GM21825 (cell line): ENCODE data around the gene LRRC4C.

Source experiments
- ATAC-seq: cut with Tn5 transposase; IDR thresholded peaks from one replicate; pipeline ENCODE4 v1.9.1; 2021; ENCODE audit warnings: mild to moderate bottlenecking, moderate library complexity; ENCODE audit not compliant: unreplicated experiment

LRRC4C gene

DNA sequence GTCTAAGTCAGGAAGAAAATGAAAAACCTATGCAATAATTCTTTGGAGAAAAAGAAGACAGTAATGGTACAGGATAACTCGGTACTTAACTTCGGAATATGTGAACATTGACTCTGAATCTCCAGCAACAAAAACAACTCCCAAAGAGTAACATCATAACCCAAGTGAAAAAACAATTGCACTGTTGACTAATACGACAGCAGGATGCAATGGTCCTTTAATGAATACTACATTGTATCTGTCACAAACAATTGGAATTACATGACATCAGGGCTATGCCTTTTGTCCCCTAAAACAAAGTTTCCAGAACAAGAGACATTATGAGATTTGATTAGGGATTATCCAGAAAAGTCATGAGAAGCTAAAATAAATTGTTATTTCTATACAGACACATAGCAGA lies 1065.9 kb downstream of the LRRC4C start:
- ATAC-seq: no peak

DNA sequence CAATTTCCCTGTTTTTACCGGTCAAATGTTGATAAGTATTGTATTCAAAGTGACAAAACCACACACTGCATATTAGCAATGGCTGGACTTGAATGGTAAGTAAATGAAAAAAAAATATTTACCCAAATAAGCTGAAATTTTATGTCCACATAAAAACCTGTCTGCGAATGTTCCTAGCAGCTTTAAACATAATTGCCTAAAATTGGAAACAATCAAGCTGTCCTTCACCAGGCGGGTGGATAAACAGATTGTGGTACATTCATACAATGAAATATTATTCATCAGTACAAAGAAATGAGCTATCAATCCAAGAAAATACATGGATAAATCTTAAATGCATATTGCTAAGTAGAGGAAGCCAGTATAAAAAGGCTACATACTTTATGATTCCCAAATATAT lies 1067.8 kb downstream of the LRRC4C start:
- no peak for ATAC-seq

DNA sequence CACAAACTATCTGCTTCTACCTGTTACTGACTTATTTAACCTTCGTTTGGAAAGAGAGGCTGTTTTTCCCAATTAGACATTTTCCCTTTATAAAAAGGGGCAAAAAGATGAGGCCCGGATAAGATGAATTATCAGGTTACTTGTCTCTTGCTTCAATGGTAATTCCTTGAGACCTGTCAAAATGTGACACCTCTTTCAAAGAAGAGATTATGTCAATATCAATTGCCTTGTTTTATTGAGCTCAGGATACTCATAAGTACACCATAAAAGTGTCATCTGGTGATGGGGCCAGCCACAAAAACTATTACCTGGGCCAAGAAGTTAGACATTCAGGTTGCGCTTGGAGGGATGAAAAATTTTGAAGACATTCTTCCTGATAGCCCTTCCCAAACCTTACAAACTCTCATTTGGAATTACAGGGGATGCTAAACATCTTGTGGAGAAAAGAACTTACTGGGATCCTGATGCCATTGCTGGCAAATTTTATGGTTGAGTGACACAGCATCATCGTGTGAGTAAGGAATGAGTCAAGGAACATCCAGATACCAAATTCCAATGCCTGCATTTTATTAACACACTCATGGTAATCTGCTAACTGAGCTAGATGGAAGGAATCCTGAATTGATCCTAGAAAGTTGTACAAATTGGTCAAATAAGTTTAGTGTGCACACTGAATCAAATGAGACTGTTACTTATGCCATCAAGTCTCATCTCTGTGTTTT lies 1071.2 kb downstream of the LRRC4C start:
- no peak for ATAC-seq

DNA sequence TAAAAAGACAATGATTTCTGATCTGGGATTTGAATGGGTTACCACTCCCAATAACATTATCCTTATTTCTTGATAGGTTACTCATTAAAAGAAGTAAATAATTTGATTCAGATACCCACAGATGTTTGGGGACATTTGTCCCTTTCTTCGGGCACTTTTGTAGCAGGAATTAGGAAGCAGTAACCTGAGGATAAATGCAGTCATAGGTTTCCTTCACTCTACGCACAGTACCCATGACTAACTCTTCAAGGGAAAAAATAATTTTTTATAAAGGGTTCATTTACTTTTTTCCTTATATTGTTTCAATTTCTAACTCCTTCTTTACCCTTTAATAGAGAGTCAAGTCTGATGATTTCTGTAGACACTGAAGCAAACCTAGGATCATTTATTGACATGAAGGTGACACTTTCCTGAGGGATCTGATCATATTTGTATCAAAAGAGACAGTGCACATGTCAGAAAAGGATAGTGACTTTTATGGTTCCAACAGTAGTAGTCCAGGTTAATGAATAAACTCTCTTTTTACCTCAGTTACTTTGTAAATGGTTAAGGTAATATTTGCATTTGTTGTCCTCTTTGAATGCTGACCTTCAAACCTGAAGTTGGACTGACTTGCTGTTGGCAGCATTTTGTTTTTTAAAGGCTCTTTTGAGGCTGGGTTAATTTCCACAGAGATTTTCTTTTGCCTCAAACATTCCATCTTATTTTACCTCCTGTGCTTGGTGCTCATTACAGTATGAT lies 1072.0 kb downstream of the LRRC4C start:
- ATAC-seq: no peak

DNA sequence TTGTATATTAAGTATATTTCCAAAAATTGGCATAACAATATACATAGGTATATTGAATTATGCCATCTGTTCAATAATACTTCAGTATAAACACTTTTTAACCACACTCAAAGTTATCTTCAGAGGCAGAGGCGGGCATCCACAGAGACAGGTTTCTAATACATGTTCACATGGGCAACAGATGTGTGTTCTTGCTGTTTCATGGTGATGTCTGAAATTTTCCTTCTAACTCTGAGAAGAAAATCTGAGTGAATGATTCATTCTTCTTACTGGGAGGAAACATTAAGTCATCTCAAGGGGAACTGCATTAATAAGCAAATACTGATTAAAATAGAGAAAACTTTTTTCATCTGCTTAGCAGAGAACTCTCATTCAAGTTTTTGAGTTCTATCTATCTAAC lies 1074.5 kb downstream of the LRRC4C start:
- ATAC-seq: no peak

DNA sequence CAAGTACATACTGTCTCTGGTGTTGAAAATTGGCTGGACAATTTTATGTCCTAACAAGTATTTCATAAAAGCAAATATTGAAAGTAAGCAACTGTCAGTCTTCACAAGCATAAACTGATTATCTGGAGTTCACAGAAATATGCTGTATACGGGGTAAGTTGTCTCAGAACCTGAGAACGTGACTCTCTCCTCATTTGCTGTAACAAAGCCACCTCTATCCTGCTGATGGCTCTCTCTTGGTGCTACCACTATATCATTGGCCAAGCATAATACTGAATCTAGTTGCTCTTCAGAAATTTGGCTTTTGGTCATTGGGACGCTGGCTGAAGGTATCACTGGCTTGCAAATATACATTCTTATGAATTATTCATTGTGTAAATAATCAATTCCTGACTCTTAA lies 1078.0 kb downstream of the LRRC4C start:
- ATAC-seq: no peak

DNA sequence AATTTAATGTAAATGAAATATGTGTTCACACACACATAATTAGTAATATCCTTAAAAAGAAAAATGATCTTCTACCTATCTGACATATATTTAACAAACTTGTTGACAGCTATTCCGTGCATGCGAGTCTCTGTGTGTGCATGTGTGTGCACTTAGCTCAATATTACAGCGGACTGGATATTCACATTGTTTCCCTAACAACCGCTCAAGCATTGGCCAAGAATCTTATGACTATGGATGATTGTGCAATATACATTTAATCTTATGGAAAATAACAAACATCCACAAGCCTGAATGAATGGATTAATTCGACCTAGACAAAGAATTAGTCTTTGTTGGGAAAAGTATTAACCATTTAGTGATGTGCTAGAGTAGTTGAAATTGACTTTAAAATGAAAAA lies 1078.6 kb downstream of the LRRC4C start:
- no peak for ATAC-seq

DNA sequence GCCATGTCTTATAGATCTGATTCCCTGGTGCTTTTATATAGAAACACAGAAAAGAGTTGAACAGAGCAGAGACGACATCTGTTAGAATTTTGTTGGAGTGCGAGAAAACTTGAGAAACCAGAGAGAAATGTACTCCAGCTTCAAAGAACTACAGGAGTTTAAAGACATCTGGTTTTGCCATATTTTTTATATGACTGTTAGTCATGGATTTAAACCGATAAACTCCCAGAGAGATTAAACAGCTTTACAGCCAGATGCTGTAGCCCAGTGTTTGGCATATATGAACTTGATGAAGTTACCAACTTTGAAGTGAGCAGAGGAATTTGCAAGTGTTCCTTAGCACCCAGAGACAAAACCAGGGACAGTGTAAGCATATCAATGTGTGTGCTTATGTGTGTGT lies 1083.1 kb downstream of the LRRC4C start:
- no peak for ATAC-seq

DNA sequence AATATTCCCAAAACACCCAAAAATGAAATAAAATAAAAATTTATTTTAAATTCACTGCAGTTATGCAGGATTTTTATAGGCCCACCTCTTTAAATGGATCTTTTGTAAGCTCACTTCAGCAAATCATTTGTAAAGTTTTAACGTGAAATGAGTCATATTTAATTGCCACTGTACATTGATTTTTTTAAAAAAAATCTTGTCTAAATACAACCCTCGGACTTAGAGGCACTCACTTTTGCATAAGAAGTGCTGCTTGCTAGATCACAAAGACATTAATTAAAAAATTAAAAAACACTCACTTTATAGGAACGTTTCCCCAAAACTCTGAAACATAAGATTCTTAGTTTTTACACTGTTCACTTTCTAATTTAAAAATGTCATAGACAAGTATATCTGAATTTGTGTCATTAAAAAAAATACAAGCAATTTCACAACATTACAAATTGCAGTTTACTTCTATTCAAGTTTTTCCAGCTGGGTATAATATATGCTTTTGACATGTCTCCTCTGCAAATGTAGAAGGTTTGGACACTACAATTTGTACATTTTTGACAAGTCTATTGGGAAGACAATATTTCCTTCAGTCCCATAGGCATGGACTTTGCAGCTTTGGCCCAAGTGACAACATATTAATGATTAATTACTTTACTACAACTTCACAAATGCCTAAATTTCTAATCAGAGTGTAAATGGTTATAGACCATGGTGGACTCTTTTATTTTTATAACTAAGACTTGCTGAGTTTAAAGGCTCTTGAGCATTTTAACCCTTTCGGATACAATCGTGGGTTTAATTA lies 1088.4 kb downstream of the LRRC4C start:
- ATAC-seq: no peak

DNA sequence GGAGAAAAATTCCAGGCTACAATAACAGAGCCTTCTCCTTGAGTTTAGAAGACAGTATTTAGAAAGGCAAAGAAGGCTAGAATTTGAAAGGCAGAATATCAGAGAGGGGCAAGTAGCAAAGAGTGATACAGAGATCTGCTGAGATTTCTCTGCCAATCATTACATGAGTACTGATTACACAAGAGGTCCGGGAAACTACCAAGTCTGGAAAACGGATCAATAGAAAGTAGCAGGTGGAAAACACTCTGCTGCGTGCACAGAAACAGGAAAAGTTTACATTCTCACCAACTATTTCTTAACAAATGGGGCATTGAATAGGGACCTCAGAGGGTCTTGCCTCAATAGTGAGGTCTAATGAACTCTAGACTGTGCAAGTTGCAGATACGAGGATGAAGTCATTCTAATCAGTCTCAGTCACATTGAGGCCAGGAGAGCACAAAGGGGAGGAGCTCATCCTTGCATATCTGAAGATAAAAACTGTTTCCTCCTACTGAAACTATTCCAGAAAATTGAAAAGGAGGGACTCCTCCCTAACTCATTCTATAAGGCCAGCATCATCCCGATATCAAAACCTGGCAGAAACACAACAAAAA lies 1099.2 kb downstream of the LRRC4C start:
- ATAC-seq: no peak

DNA sequence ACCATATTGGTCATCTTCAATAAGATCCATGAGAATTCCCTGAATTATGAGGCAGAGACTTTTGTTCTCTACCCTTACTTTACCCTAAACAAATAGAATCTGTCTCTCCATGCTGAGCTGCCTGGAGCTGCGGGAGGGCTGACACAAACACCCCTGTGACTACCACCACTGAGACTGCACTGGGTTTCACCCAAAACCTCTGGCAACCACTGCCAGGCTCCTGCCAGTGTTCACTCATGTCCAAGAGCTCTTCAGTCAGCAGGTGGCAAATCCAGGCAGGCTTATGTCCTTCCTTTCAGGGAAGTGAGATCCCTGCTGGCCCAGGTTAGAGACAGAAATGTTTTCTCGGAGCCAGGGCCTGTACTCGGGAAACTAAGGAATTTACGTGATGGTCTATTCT lies 1105.3 kb downstream of the LRRC4C start:
- no peak for ATAC-seq

DNA sequence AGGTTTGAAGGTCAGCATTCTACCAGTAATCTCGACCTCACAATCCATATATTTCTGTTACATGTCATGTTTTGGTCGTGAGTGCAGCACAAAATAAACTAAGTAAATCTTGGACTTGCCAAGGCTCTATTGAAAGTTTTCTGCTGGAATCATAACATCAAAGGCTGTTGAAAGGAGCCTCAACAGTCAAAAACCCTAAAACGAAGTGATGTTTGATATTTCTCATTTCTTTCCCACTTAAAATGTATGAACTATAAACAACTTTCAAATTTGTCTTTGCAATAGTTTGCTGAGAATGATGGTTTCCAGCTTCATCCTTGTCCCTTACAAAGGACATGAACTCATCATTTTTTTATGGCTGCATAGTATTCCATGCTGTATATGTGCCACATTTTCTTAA lies 1118.5 kb downstream of the LRRC4C start:
- ATAC-seq: no peak

DNA sequence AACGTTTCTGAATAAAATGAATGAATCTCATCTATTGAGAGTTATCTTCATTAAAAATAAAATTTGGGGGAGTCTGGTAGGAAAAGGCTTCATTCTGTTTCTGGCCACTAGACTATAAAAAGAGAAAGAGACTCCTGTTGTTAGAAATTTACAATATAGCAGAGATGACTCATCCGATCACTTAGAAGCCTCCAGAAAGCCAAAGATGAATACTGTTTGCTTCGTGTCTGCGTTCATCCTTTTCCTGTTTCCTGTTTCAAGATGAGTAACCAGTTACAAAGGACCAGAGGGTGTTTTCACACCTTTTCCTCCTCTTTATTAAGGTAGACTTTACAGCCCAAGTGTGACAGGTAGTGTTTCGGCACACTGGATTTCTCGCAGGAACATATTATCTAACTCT lies 1120.7 kb downstream of the LRRC4C start:
- no peak for ATAC-seq

DNA sequence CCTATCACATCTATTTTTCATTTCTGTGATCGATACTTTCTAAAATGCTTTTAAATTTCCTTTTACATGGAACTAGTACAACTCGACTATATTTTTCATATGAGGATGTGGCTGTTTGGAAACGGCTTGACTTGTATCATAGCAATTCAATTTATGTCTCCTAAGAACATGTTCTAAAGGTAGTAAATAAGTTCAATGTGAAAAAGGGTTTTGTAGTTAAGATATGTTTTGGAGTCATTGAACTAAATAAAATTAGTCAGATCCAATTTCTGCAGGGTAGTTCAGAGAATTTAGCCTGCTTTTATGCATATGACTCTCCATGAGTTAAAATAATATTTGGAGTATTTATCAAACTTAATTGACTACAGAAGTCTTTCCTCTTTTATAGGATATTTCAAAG lies 1121.4 kb downstream of the LRRC4C start:
- ATAC-seq: no peak

DNA sequence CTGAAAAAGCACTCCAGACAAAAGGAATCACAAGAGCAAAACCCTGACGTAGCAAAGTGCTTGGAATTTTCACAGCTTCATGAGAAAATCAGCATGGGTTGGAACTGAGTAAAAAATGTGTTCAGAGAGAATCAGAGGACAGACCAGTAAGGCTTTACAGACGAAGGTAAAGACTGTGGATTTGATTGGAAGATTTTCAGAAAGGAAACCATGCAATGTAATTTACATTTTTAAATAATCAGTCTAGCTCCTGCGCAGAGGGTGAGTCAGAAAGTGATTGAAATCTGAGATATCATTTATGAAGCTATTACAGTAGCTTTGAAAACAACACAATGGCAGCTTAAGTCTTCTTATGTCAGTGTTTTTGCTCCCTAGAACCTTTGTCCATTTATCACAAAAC lies 1122.3 kb downstream of the LRRC4C start:
- ATAC-seq: no peak

DNA sequence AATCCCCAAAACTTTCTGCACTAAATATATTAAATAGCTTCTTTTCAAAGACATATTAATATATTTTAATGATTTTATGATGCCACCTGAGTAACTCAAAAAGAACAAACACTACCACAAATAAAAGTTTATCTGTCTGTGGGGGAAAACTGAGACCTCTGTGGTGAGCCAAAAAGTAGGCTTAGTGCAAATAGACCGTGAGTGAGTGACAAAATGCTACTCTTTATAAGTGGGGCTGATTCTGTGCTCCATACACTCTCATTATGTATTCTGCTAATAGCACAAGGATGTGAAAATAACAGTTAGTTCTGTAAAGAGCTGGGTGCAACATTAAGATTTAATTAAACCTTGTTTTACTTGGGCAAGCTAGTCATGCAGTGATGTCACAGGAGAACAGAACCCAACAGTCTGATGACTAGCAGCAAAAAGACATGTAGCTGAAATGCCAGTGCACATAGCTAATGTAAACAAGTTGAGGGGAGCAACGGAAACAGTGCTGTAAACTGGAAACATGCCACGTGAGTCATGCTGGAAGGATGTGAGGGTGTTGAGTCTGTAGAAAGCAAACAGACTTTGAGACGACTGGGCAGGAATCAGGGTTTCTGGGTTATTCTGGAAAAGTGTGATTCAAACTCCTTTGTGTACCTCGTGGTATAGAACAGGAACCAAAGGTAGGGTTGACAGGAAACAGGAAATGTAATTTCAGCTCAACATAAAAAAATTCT lies 1130.4 kb downstream of the LRRC4C start:
- no peak for ATAC-seq

DNA sequence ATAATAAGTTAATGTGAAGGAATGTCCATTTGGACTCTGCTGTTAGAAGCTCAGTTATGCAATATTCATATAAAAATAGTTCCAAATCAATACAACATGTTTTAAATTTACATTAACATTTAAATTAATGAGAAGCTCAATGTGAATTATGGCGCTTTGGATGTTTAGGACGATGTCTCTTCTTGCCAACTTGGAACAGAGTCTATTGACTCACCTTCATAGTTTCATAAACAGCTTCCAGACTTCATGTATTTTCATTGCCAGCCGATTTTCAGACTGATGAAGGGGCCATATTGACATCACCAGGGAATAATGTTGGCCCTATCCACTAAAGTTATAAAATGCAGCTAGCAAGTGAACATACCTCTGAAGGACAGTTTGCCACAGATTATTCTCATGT lies 1136.2 kb downstream of the LRRC4C start:
- ATAC-seq: no peak

DNA sequence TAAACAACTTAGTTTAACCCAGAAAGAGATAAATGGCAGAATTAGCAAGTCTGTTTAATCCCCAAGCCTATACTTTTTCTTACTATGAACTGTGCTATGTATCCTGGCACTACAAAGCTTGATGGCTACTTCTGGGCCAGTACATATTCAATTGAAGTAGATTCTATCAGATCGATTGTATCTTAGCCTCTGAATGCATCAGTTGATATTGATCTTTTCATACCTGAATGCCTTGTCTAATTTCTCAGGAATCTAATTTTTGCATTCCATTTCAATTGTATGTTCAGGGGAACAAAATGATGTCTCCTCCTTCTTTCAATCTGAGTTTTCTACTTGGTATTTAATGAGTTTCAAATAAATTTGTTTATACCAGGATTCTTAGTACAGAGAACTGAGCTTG lies 1137.9 kb downstream of the LRRC4C start:
- ATAC-seq: no peak

DNA sequence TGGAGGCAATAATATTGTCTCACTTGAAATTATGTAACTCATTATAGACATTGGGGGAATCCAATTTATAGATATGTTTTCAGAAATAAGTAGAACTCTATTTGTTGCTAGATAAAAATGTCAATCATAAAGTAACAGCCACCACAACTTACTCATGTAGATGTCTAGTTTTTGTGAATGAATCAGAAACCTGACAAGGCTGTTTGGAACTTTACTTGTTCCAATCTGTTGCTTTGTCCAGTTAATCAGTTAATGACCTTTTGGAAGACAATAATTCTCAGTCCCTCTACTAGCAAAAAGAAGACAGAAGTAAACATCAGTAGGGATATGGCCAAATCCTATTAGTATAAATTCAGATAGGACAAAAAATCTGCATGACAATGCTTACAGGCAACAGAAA lies 1143.3 kb downstream of the LRRC4C start:
- ATAC-seq: no peak

DNA sequence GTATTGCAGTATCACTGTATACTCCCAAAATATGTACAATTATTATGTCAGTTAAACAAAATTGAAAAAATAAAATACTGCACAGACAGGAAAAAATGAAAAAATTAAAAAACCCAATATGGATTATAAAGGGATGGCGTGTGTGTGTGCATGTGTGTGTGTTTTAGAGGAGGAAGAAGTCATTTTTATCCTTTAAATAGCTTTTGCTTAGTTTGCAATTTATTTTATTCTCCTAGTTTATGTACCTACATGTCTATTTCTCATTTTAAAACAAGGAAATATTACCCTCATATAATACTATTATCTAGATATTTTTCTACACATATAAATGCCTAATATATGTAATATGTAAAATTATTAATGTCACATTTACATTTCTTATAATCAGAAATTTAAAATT lies 1144.3 kb downstream of the LRRC4C start:
- ATAC-seq: no peak

DNA sequence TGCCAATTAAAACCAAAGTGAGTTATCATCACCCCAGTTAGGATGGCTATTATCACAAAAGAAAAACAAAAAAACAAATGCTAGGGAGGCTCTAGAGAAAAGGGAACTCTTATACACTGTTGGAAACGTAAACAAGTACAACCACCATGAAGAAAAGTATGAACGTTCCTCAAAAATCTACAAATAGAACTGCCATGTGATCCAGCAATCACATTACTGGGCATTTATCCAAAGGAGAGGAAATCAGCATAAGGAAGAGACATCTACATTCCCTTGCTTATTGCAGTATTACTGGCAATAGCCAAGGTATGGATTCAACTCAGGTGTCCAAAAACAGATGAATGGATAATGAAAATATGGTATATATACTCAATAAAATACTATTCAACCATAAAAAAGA lies 1145.1 kb downstream of the LRRC4C start:
- ATAC-seq: no peak
